CD4-positive, alpha-beta T cell treated with Interferon gamma for 1 hour (primary cell): ENCODE measurements around the gene PAIP1.
A peak's percentile ranks its signal among the peaks of the same experiment; 100 is the strongest.
"Not testable (repeated sequence)": the region's sequence is repeated elsewhere in the genome, so short reads cannot be mapped to it uniquely, and the experiment has no call there.

Experiments
- DNase-seq: peaks from one replicate; pipeline ENCODE4 v3.0.0-alpha.2; 2020

PAIP1 gene

GRCh38 chr5:43570450-43571158 is 13.7 kb upstream of the PAIP1 start:
- DNase-seq: no peak

GRCh38 chr5:43569236-43569746 is 12.4 kb upstream of the PAIP1 start:
- no peak for DNase-seq

GRCh38 chr5:43567967-43568366 is 11.1 kb upstream of the PAIP1 start:
- DNase-seq: no peak

- DNase-seq: no peak
Measured at GRCh38 chr5:43565043-43565442, 8.2 kb upstream of the PAIP1 start.

- DNase-seq: no peak
Measured at GRCh38 chr5:43564289-43564850, 7.5 kb upstream of the PAIP1 start.

GRCh38 chr5:43563321-43563720 is 6.4 kb upstream of the PAIP1 start:
- no peak for DNase-seq

GRCh38 chr5:43561356-43561755 is 4.5 kb upstream of the PAIP1 start:
- DNase-seq: no peak

GRCh38 chr5:43560128-43560527 is 3.3 kb upstream of the PAIP1 start:
- no peak for DNase-seq

- DNase-seq: not testable (repeated sequence)
Measured at GRCh38 chr5:43556607-43556856, 345 bp downstream of the PAIP1 start.

GRCh38 chr5:43555895-43556606 is 826 bp downstream of the PAIP1 start:
- peak; percentile 29 for DNase-seq

GRCh38 chr5:43554497-43554896 is 2.4 kb downstream of the PAIP1 start:
- no peak for DNase-seq

GRCh38 chr5:43553381-43553780 is 3.5 kb downstream of the PAIP1 start:
- DNase-seq: no peak

- DNase-seq: no peak
Measured at GRCh38 chr5:43551731-43552130, 5.1 kb downstream of the PAIP1 start.

- DNase-seq: not testable (repeated sequence)
Measured at GRCh38 chr5:43549272-43549671, 7.6 kb downstream of the PAIP1 start.

GRCh38 chr5:43548358-43548757 is 8.5 kb downstream of the PAIP1 start:
- no peak for DNase-seq

- no peak for DNase-seq
Measured at GRCh38 chr5:43547532-43547931, 9.3 kb downstream of the PAIP1 start.

- no peak for DNase-seq
Measured at GRCh38 chr5:43543434-43543833, 13.4 kb downstream of the PAIP1 start.

- no peak for DNase-seq
Measured at GRCh38 chr5:43540746-43541145, 16.1 kb downstream of the PAIP1 start.

GRCh38 chr5:43536972-43537371 is 19.9 kb downstream of the PAIP1 start:
- DNase-seq: no peak

- no peak for DNase-seq
Measured at GRCh38 chr5:43533646-43534045, 23.2 kb downstream of the PAIP1 start.

GRCh38 chr5:43530648-43531047 is 26.2 kb downstream of the PAIP1 start:
- no peak for DNase-seq

GRCh38 chr5:43523662-43524072 is 33.2 kb downstream of the PAIP1 start:
- no peak for DNase-seq

- no peak for DNase-seq
Measured at GRCh38 chr5:43520615-43521014, 36.3 kb downstream of the PAIP1 start.

- no peak for DNase-seq
Measured at GRCh38 chr5:43515678-43516048, 41.2 kb downstream of the PAIP1 start.
